HG03439 (cell line): Measurements from ENCODE around the gene CACNA2D3.

Source experiments
- ATAC-seq: cut with Tn5 transposase; IDR thresholded peaks from one replicate; pipeline ENCODE4 v1.9.1; 2021; ENCODE audit warnings: mild to moderate bottlenecking, moderate library complexity; ENCODE audit not compliant: unreplicated experiment

The CACNA2D3 gene

DNA sequence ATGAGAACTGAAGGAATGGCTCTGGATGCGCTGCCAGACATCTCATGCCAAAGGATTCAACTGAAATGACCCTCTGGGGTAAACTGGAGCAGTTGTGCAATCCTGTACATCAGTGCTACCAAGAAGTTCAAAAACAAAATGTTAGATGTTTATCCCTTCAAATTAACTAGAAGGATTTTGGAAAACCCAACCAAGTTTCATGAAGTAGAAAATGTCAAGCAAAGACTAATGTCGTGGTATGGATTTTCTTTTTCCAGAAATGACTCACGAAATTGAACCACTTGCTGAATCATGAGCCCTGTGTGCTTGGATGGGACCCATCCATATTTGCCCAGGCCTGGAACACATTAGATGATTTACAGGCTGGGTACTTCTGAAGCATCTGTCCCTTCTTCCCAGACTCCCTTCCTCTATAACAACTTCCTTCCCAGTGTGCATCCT, 703.9 kb downstream of the CACNA2D3 start:
- no peak for ATAC-seq

GRCh38 chr3:54827056-54827687, 704.8 kb downstream of the CACNA2D3 start:
- no peak for ATAC-seq

DNA sequence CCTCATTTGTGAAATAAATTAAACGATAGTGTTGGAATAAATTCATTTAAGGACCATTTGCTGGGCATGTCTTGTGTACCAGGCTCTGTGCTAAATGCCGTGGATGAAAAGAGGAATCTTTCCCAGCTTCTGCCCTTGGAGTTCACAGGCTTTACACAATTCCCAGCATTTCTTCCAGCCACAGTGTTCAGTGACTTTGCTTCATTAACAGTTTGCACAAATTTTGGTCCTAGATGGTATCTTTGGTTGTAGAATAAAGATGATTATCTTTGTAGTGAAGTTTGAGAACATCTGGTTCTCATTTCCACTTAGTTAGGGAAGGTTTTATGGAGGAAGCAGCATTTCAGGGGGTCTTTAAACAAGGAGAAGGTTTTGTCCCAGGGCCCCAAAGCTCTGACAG, 705.4 kb downstream of the CACNA2D3 start:
- ATAC-seq, result no peak

GRCh38 chr3:54830658-54831057, 708.3 kb downstream of the CACNA2D3 start:
- no peak for ATAC-seq

DNA sequence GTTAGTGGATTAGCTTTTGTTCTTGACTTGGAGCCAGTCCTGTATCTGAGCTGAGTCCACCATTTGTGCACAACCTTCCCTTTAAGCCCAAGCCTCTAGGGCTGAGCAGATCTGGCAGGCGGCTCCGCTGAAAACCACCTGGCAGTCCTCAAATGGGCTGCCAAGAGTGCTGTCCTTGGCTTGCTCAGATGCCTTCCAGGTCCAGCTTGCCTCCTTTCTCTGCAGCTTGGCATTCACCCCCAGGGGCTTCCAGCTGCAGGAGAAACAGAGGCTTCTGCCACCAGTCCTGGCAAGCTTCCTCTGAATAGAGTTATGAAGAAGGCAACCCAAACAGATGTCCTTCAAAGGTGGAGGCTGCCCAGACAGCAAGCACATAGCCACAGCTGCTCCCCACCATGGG, 708.8 kb downstream of the CACNA2D3 start:
- no peak for ATAC-seq

GRCh38 chr3:54832876-54833275, 710.5 kb downstream of the CACNA2D3 start:
- ATAC-seq, result no peak

DNA sequence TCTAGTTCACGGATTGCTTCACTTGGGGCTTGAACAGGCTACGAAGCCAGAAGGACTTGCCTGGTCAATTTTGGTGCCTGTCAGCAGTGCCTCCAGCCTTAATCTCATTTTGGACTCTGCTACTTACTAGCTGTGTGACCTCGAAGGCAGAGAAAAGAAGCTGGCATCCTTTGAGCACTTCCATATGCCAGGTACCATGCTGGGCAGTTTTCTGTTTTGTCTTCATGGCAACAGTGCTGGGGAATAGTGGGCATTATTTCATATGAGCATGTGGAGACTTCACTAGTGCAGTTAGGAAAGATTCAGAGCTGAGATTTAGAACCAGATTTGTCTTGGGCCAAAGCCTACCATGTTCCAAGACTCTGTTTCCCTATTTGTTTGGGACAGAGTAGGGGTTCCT, 713.3 kb downstream of the CACNA2D3 start:
- no peak for ATAC-seq

DNA sequence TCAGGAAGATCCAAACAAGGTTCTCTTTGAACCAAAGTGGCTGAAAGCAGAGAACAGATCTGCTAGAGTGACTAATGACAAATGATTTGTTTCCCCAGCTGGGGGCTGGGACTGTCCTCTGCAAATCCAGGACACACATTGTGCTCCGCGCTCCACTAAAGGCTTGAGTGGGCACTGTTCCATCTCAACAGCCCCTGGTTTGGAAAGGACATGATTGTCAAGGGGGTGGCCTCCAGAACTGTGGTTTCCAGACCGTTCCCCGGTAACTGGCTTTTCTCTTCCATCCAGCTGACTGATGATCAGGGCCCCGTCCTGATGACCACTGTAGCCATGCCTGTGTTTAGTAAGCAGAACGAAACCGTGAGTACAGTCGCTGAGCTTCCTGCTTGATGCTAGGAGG, 714.5 kb downstream of the CACNA2D3 start:
- no peak for ATAC-seq

DNA sequence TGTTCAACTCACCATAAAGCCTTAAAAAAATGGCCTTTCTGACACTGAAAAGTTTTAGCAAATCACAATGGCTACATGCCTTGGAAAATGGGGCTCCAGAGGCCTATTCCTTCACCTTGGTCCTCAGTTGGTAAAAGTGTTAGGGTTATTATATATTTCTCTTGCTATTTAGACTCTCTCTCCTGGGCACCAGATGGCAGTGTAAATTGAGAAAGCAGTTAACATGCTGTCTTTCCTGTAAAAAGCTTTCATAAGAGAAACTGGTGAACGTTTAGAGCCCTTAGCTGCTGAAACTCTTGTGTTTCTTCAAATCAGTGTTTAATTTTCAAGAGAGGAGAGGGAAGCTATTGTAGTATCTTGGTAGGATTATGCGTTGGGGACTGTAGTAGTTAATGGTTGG, 715.6 kb downstream of the CACNA2D3 start:
- ATAC-seq, result no peak

- no peak for ATAC-seq
Observed at GRCh38 chr3:54841471-54841870, 719.1 kb downstream of the CACNA2D3 start.

- no peak for ATAC-seq
Observed at GRCh38 chr3:54843352-54843751, 721.0 kb downstream of the CACNA2D3 start.

- no peak for ATAC-seq
Observed at GRCh38 chr3:54844211-54844610, 721.9 kb downstream of the CACNA2D3 start.

GRCh38 chr3:54845011-54845410, 722.7 kb downstream of the CACNA2D3 start:
- ATAC-seq, result no peak

- ATAC-seq, result no peak
Observed at GRCh38 chr3:54845551-54845950, 723.2 kb downstream of the CACNA2D3 start.

DNA sequence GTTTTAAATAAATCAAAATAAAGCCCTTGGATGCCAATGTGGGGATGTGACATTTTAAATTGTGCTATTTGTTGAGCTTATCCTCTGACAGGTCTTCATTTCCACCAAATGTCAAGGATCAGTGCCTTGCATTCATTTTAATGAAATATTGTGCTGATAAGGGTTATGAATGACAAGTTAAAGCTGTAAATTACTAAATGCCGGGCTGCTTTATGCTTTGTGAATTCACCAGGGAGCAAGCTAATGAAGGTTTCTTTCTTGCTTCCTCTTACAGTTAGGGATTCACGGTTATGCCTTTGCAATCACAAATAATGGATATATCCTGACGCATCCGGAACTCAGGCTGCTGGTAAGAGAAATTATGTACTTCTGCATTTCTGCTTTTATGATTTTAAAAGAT, 723.8 kb downstream of the CACNA2D3 start:
- ATAC-seq, result no peak

- ATAC-seq, result no peak
Observed at GRCh38 chr3:54847361-54847760, 725.0 kb downstream of the CACNA2D3 start.

DNA sequence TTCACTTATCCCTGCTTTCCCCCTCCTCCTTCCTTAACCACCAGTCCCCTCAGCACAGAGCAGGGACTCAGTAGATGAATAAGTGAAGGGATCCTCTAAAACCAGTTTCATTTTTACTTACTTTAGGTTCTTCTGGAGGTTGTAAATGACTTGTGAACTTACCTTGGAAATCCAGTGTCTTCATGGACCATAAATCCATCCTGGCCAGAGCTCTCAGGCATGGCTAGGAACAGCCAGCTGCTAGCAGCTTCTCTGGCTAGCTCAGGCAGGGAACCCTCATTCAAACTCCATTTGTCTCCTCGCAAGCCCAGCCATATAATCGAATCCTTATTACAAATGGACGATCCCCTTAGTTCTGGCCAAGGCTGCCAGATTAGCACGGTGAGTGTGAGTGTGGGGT, 727.0 kb downstream of the CACNA2D3 start:
- no peak for ATAC-seq

GRCh38 chr3:54850484-54851018, 728.2 kb downstream of the CACNA2D3 start:
- ATAC-seq, result no peak

GRCh38 chr3:54853573-54854404, 731.4 kb downstream of the CACNA2D3 start:
- ATAC-seq, result peak; percentile 64

DNA sequence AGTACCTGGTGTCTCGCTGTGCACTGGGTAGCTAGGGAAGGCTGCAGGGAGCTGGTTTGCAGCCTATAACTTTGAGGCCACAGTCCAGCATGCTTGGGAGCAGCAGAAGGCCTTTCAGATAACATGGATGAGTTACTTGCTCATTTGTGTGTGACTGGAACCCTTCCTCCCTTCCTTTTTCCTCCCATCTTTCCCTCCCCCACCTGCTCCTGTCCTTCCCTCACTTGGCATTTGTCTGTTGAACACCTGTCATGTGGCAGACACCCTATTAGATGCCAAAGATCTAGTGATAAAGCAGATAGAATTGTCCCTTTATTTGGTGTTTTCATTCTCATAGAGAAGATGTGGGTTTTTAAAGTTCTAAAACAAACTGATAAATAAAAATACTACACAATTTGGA, 733.9 kb downstream of the CACNA2D3 start:
- no peak for ATAC-seq

- ATAC-seq, result no peak
Observed at GRCh38 chr3:54857343-54857742, 735.0 kb downstream of the CACNA2D3 start.

GRCh38 chr3:54858093-54858785, 735.9 kb downstream of the CACNA2D3 start:
- ATAC-seq, result no peak
